GM10266 (cell line): Measurements from ENCODE around the gene IRF7.

Source experiments
- DNase-seq: peaks from one replicate; pipeline ENCODE4 v3.0.0; 2012; ENCODE audit errors: extremely low spot score
- CTCF ChIP-seq: IDR thresholded peaks from 2 replicates; pipeline ENCODE4 v1.5.1; 2012; ENCODE audit warnings: mild to moderate bottlenecking, low read depth; ENCODE audit not compliant: control insufficient read depth, insufficient read depth; ENCODE audit errors: missing control alignments

The IRF7 gene

GRCh38 chr11:609341-609811, 6.4 kb downstream of the IRF7 start:
- TF ChIP-seq CTCF, result no peak
- no peak for DNase-seq

GRCh38 chr11:608791-609251, 6.9 kb downstream of the IRF7 start:
- TF ChIP-seq CTCF, result no peak
- DNase-seq, result no peak

GRCh38 chr11:607971-608659, 7.6 kb downstream of the IRF7 start:
- DNase-seq, result no peak
- no peak for TF ChIP-seq CTCF

- TF ChIP-seq CTCF, result no peak
- no peak for DNase-seq
Measured at GRCh38 chr11:607020-607780, 8.6 kb downstream of the IRF7 start.

- no peak for TF ChIP-seq CTCF
- DNase-seq, result no peak
Measured at GRCh38 chr11:606245-606644, 9.5 kb downstream of the IRF7 start.

- no peak for DNase-seq
Measured at GRCh38 chr11:605286-606129, 10.2 kb downstream of the IRF7 start.

More at GRCh38 chr11:605286-606129, 10.2 kb downstream of the IRF7 start:
- TF ChIP-seq CTCF, result no peak
